H9 (cell line): ENCODE results near the gene S1PR3. TPM values are rescaled to one million over a fixed set of nuclear protein-coding genes. Genes with fewer than 3 reads are reported as not detected.

ENCODE experiments used
- DNase-seq: peaks from one replicate; pipeline ENCODE4 v3.0.0-alpha.2; 2017
- H2AFZ ChIP-seq: one replicate; pipeline ENCODE4 v1.6.1; 2013; ENCODE audit warnings: mild to moderate bottlenecking, low read length, control low read depth, moderate library complexity
- H2AK5ac ChIP-seq: 2 replicates; pipeline ENCODE4 v1.6.1; 2013; ENCODE audit warnings: low read length, control low read depth, mixed read lengths; ENCODE audit not compliant: insufficient read length
- H2BK120ac ChIP-seq: one replicate; pipeline ENCODE4 v1.6.1; 2013; ENCODE audit warnings: low read depth, mild to moderate bottlenecking, low read length, control low read depth, inconsistent platforms; ENCODE audit not compliant: poor library complexity, severe bottlenecking
- H2BK12ac ChIP-seq: 2 replicates; pipeline ENCODE4 v1.6.1; 2013; ENCODE audit warnings: low read length, control low read depth, mixed read lengths, low read depth; ENCODE audit not compliant: insufficient read length
- H2BK15ac ChIP-seq: 2 replicates; pipeline ENCODE4 v1.6.1; 2013; ENCODE audit warnings: low read depth, low read length, control low read depth
- H2BK20ac ChIP-seq: one replicate; pipeline ENCODE4 v1.6.1; 2013; ENCODE audit warnings: low read depth, mild to moderate bottlenecking, low read length, control low read depth, inconsistent platforms; ENCODE audit not compliant: poor library complexity, severe bottlenecking
- H2BK5ac ChIP-seq: 2 replicates; pipeline ENCODE4 v1.6.1; 2013; ENCODE audit warnings: low read length, control low read depth, mixed read lengths; ENCODE audit not compliant: insufficient read length
- H3K14ac ChIP-seq: 2 replicates; pipeline ENCODE4 v1.6.1; 2013; ENCODE audit warnings: low read length, control low read depth; ENCODE audit not compliant: insufficient read depth
- H3K18ac ChIP-seq: 2 replicates; pipeline ENCODE4 v1.6.1; 2013; ENCODE audit warnings: low read depth, mild to moderate bottlenecking, mixed read lengths, low read length, control low read depth; ENCODE audit not compliant: insufficient read length
- H3K23ac ChIP-seq: 2 replicates; pipeline ENCODE4 v1.6.1; 2013; ENCODE audit warnings: low read length, control low read depth, mixed read lengths, low read depth; ENCODE audit not compliant: insufficient read length
- H3K23me2 ChIP-seq: 2 replicates; pipeline ENCODE4 v1.6.1; 2013; ENCODE audit warnings: low read depth, mild to moderate bottlenecking, mixed read lengths, low read length, control low read depth; ENCODE audit not compliant: insufficient read length, poor library complexity, severe bottlenecking
- H3K27ac ChIP-seq: 2 replicates; pipeline ENCODE4 v1.5.1; 2013; ENCODE audit warnings: low read length, control low read depth, mixed read lengths, low read depth; ENCODE audit not compliant: insufficient read length
- H3K27me3 ChIP-seq: 2 replicates; pipeline ENCODE4 v1.6.1; 2013; ENCODE audit warnings: low read length, control low read depth, inconsistent platforms; ENCODE audit not compliant: insufficient read depth
- H3K4ac ChIP-seq: 2 replicates; pipeline ENCODE4 v1.6.1; 2013; ENCODE audit warnings: low read depth, mild to moderate bottlenecking, control low read depth, inconsistent platforms, low read length, moderate library complexity
- H3K4me1 ChIP-seq: 2 replicates; pipeline ENCODE4 v1.6.1; 2013; ENCODE audit warnings: low read length, control low read depth, inconsistent platforms; ENCODE audit not compliant: insufficient read depth
- H3K4me2 ChIP-seq: 2 replicates; pipeline ENCODE4 v1.6.1; 2013; ENCODE audit warnings: low read length, control low read depth, mixed read lengths; ENCODE audit not compliant: insufficient read length, insufficient read depth
- H3K56ac ChIP-seq: 2 replicates; pipeline ENCODE4 v1.6.1; 2013; ENCODE audit warnings: low read depth, mild to moderate bottlenecking, mixed read lengths, low read length, control low read depth; ENCODE audit not compliant: insufficient read length
- H3K79me1 ChIP-seq: 2 replicates; pipeline ENCODE4 v1.6.1; 2013; ENCODE audit warnings: low read depth, mild to moderate bottlenecking, moderate library complexity, low read length, control low read depth, inconsistent platforms; ENCODE audit not compliant: insufficient read depth, poor library complexity, severe bottlenecking
- H3K79me2 ChIP-seq: 2 replicates; pipeline ENCODE4 v1.6.1; 2013; ENCODE audit warnings: low read length, control low read depth, inconsistent platforms; ENCODE audit not compliant: insufficient read depth
- H3K9ac ChIP-seq: 2 replicates; pipeline ENCODE4 v1.6.1; 2013; ENCODE audit warnings: low read length, control low read depth, mixed read lengths; ENCODE audit not compliant: insufficient read length; ENCODE audit errors: extremely low read depth
- H3K9me3 ChIP-seq: one replicate; pipeline ENCODE4 v1.6.1; 2013; ENCODE audit warnings: low read depth, low read length, inconsistent platforms; ENCODE audit not compliant: control insufficient read depth
- H3T11ph ChIP-seq: one replicate; pipeline ENCODE4 v1.6.1; 2013; ENCODE audit warnings: mild to moderate bottlenecking, low read length, control low read depth, inconsistent platforms
- H4K20me1 ChIP-seq: one replicate; pipeline ENCODE4 v1.6.1; 2013; ENCODE audit not compliant: control insufficient read depth, insufficient read length, insufficient read depth
- H4K5ac ChIP-seq: 2 replicates; pipeline ENCODE4 v1.6.1; 2013; ENCODE audit warnings: low read depth, mild to moderate bottlenecking, mixed read lengths, low read length, control low read depth; ENCODE audit not compliant: insufficient read length
- H4K8ac ChIP-seq: replicated peaks from 2 replicates; pipeline ENCODE4 v1.6.1; 2013; ENCODE audit warnings: low read length, control low read depth, mixed read lengths, low read depth; ENCODE audit not compliant: insufficient read length
- H4K91ac ChIP-seq: 2 replicates; pipeline ENCODE4 v1.6.1; 2013; ENCODE audit warnings: low read depth, mild to moderate bottlenecking, moderate library complexity, mixed read lengths, low read length, control low read depth; ENCODE audit not compliant: insufficient read length
- H3K27ac Mint-ChIP-seq, 3 experiments: 2 replicates in 2 of 3; 3 replicates in 1 of 3; pipeline ENCODE4 v1.8.0; 2020 to 2021; ENCODE audit warnings: mixed read lengths in 3 of 3, mild to moderate bottlenecking in 1 of 3, moderate library complexity in 1 of 3
- H3K27me3 Mint-ChIP-seq: 2 replicates; pipeline ENCODE4 v1.8.0; 2021; ENCODE audit warnings: low read depth, mild to moderate bottlenecking, moderate library complexity, mixed read lengths
- H3K36me3 Mint-ChIP-seq, 3 experiments: 2 replicates in 2 of 3; 3 replicates in 1 of 3; pipeline ENCODE4 v1.8.0; 2020 to 2021; ENCODE audit warnings: low read depth in 3 of 3, mixed read lengths in 3 of 3; ENCODE audit not compliant: insufficient read depth in 1 of 3
- H3K4me1 Mint-ChIP-seq, 2 experiments: 2 replicates each; pipeline ENCODE4 v1.8.0; 2020; ENCODE audit warnings: mixed read lengths in 2 of 2
- H3K4me3 Mint-ChIP-seq, 2 experiments: 2 replicates in 1 of 2; 3 replicates in 1 of 2; pipeline ENCODE4 v1.8.0; 2020 to 2021; ENCODE audit warnings: mild to moderate bottlenecking in 2 of 2, mixed read lengths in 2 of 2, moderate library complexity in 1 of 2
- H3K9me3 Mint-ChIP-seq, 2 experiments: 2 replicates in 1 of 2; 3 replicates in 1 of 2; pipeline ENCODE4 v1.8.0; 2020; ENCODE audit warnings: mild to moderate bottlenecking in 2 of 2, mixed read lengths in 2 of 2, moderate library complexity in 1 of 2
- WGBS: extraction: QIAGEN DNeasy Blood & Tissue Kit; methylation state at CpG from one replicate; pipeline ENCODE4 v1.1.7; 2013; ENCODE audit warnings: missing lambda C conversion rate, low lambda C conversion rate, mixed read lengths; ENCODE audit not compliant: insufficient read length; ENCODE audit errors: extremely low coverage; 5-methylcytosine and 5-hydroxymethylcytosine counted together
- total RNA-seq: library from RNA; stranded (reverse); gene quantifications from 2 replicates; pipeline ENCODE4 v1.2.1, GENCODE V29; 2021
- TF ChIP-seq, protein P1 (sequence below): fragments of 200-600 bp; sonication (generic); conservative IDR thresholded peaks from 3 replicates; pipeline ENCODE4 v1.8.0; 2021; ENCODE audit warnings: antibody characterized with exemption, mild to moderate bottlenecking

Gene S1PR3
- total RNA-seq, 1 experiment from 2014 or later: 3.3 TPM

DNA sequence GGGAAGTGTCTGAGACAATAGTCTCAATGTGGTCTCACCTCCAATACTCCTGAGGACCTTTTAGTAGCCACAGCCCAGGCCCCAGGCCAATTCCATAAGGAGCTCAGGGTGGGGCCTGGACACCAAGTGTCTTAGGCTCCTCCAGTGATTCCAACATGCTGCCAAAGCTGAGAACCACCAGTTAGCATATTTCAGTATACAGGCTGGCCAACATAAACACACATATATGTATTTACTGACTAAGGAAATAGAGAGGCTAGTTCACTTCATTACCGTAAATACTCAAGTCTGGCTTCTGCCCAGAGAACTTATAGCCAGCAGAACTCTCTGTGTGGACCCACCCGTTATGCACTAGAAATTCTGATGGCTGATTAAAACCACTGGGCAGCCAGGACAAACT, 24.1 kb downstream of the S1PR3 start:
- DNase-seq: no peak
- Mint-ChIP-seq H3K27ac (no peak overlapping the region; a peak in 1 of 7 replicates), H3K4me3 (no peak overlapping the region), H3K4me1 (peaks cover 11% of the 10 kb centered on the region in 2 experiments; a peak in 3 of 4 replicates), H3K9me3 (peaks cover 3 to 5% of the 10 kb centered on the region in 2 experiments), H3K36me3 (peaks cover 0 to 3% (median 0%) of the 10 kb centered on the region in 3 experiments; a peak in 1 of 7 replicates), H3K27me3 (no peaks in the 10 kb centered on the region)
- Histone ChIP-seq H3K79me2 (no peaks in the 10 kb centered on the region), H2AK5ac (no peak overlapping the region), H2BK20ac (no peak overlapping the region), H4K5ac (no peak overlapping the region), H3K18ac (no peak overlapping the region), H3K23me2 (no peaks in the 10 kb centered on the region), H3K79me1 (no peaks in the 10 kb centered on the region), H3K23ac (no peak overlapping the region), H2BK15ac (no peak overlapping the region), H4K20me1 (no peaks in the 10 kb centered on the region), H3T11ph (no peak overlapping the region), H2BK120ac (no peak overlapping the region), H3K4me2 (no peak overlapping the region), H4K91ac (no peak overlapping the region), H3K9ac (no peak overlapping the region), H3K4me1 (no peaks in the 10 kb centered on the region), H3K27ac (no peak overlapping the region), H3K27me3 (no peaks in the 10 kb centered on the region), H3K9me3 (no peaks in the 10 kb centered on the region), H3K14ac (no peak overlapping the region), H2BK12ac (no peak overlapping the region), H2AFZ (no peak overlapping the region), H4K8ac (no peak overlapping the region), H2BK5ac (no peak overlapping the region), H3K4ac (no peak overlapping the region), H3K56ac (no peak overlapping the region)
- WGBS: no CpG with 5 or more reads among the region's 2 CpGs
- TF ChIP-seq, protein P1, sequence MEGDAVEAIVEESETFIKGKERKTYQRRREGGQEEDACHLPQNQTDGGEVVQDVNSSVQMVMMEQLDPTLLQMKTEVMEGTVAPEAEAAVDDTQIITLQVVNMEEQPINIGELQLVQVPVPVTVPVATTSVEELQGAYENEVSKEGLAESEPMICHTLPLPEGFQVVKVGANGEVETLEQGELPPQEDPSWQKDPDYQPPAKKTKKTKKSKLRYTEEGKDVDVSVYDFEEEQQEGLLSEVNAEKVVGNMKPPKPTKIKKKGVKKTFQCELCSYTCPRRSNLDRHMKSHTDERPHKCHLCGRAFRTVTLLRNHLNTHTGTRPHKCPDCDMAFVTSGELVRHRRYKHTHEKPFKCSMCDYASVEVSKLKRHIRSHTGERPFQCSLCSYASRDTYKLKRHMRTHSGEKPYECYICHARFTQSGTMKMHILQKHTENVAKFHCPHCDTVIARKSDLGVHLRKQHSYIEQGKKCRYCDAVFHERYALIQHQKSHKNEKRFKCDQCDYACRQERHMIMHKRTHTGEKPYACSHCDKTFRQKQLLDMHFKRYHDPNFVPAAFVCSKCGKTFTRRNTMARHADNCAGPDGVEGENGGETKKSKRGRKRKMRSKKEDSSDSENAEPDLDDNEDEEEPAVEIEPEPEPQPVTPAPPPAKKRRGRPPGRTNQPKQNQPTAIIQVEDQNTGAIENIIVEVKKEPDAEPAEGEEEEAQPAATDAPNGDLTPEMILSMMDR: no peak
